Kidney (tissue), 14 donors: ENCODE data around the gene NT5C. TPM values are rescaled to one million over a fixed set of nuclear protein-coding genes. Genes with fewer than 3 reads are reported as not detected.

Source experiments
- DNase-seq, 5 donors: peaks; one replicate each; pipeline ENCODE4 v3.0.0-alpha.2; 2013 to 2020
- FAIRE-seq: peaks from 2 replicates; lab custom pipeline; 2012; peaks lifted over from hg19 to GRCh38; lab: Jason Lieb, UNC
- H3K27ac ChIP-seq, 2 donors: one replicate each; pipeline ENCODE4 v1.7.0; 2013; ENCODE audit warnings: low read depth in 2 of 2, low read length in 2 of 2, inconsistent platforms in 1 of 2
- H3K27me3 ChIP-seq: one replicate; pipeline ENCODE4 v1.7.1; 2013; ENCODE audit warnings: low read length, inconsistent platforms; ENCODE audit not compliant: control insufficient read depth, insufficient read depth
- H3K36me3 ChIP-seq, 3 donors: one replicate each; pipeline versions ENCODE4 v1.7.0 to v1.7.1; 2013; ENCODE audit warnings: low read length in 3 of 3, control low read depth in 1 of 3, inconsistent platforms in 1 of 3; ENCODE audit not compliant: insufficient read depth in 3 of 3, control insufficient read depth in 2 of 3
- H3K4me1 ChIP-seq, 3 donors: one replicate each; pipeline versions ENCODE4 v1.7.0 to v1.7.1; 2013; ENCODE audit warnings: low read length in 3 of 3, inconsistent platforms in 1 of 3, low read depth in 1 of 3; ENCODE audit not compliant: control insufficient read depth in 2 of 3, insufficient read depth in 2 of 3
- H3K4me3 ChIP-seq, 3 donors: one replicate each; pipeline versions ENCODE4 v1.7.0 to v1.8.1; 2013; ENCODE audit warnings: low read length in 3 of 3, control low read depth in 1 of 3, inconsistent platforms in 1 of 3
- H3K9ac ChIP-seq, 3 donors: one replicate each; pipeline versions ENCODE4 v1.7.0 to v1.7.1; 2013; ENCODE audit warnings: low read length in 3 of 3, control low read depth in 1 of 3, inconsistent platforms in 1 of 3
- H3K9me3 ChIP-seq, 3 donors: one replicate each; pipeline versions ENCODE4 v1.7.0 to v1.7.1; 2013; ENCODE audit warnings: low read length in 3 of 3, control low read depth in 1 of 3, inconsistent platforms in 1 of 3; ENCODE audit not compliant: control insufficient read depth in 2 of 3, insufficient read depth in 1 of 3
- intact Hi-C: fragments of 100-400 bp; cut with DNase I; formaldehyde crosslinking; loops from one replicate; pipeline ENCODE4 v1.11.1; 2022
- polyA plus RNA-seq: library from polyadenylated mRNA; stranded (reverse); fragments of 350-450 nt; fragmentation: Illumina TruSeq; extraction: RNeasy Lipid Tissue Mini Kit (QIAGEN cat#74804); gene quantifications from one replicate; pipeline ENCODE4 v1.2.3, GENCODE V29; 2014; ENCODE audit warnings: low read depth, low replicate concordance; ENCODE audit not compliant: insufficient read depth
- total RNA-seq: library from RNA; stranded (reverse); fragmentation: NEBNext Ultra II Directional; extraction: Animal tissue kit (Norgen Biotek cat#: 25700); gene quantifications from one replicate; pipeline ENCODE4 v1.2.1, GENCODE V29; 2021
- TF ChIP-seq, protein P1 (sequence below): IDR thresholded peaks from 3 replicates; pipeline ENCODE4 v1.5.1; 2012; ENCODE audit warnings: mild to moderate bottlenecking, moderate library complexity, borderline replicate concordance; ENCODE audit not compliant: insufficient read depth; ENCODE audit errors: extremely low read depth
- donor health status: control.
- donor health status: control.
- donor health status: control.
- donor health status: control.
- donor health status: control.
- donor health status: DM: yes; HTN: yes; CAD: no.
- donor health status: Normal renal cell carcinoma (clear cell type).

The NT5C gene
- total and polyA plus RNA-seq, 2 donors from 2014 or later, result 59.4 to 74.9 TPM

DNA sequence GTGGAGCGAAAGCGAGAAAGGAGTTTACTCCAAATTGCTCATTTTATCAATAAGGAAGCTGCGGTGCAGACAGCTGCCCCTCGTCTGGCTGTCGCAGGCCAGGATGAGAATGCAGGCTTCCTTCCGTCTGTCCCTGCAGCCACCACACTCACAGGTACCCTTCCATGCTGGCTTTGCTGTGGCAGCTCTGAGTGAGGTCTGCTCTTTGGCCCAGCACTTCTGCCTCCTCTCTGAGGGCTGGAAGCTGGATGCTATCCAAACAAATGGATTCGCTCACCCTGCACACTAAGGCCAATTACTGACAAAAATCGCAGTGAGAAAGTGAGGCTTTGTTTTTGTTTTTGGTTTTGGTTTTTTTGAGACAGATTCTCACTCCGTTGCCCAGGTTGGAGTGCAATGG is 14.8 kb downstream of the NT5C start:
- Histone ChIP-seq H3K4me1 (peaks cover 0 to 8% (median 0%) of the 10 kb centered on the region in 3 donors), H3K27me3 (no peaks in the 10 kb centered on the region), H3K36me3 (peaks cover 0 to 8% (median 2%) of the 10 kb centered on the region in 3 donors), H3K9me3 (no peaks in the 10 kb centered on the region), H3K4me3 (no peak overlapping the region), H3K27ac (no peak overlapping the region), H3K9ac (no peak overlapping the region)
- intact Hi-C loops, result no loop called here
- DNase-seq (peak in 1 of 5 donors; percentile 35), FAIRE-seq (no peak)
- TF ChIP-seq, protein P1, sequence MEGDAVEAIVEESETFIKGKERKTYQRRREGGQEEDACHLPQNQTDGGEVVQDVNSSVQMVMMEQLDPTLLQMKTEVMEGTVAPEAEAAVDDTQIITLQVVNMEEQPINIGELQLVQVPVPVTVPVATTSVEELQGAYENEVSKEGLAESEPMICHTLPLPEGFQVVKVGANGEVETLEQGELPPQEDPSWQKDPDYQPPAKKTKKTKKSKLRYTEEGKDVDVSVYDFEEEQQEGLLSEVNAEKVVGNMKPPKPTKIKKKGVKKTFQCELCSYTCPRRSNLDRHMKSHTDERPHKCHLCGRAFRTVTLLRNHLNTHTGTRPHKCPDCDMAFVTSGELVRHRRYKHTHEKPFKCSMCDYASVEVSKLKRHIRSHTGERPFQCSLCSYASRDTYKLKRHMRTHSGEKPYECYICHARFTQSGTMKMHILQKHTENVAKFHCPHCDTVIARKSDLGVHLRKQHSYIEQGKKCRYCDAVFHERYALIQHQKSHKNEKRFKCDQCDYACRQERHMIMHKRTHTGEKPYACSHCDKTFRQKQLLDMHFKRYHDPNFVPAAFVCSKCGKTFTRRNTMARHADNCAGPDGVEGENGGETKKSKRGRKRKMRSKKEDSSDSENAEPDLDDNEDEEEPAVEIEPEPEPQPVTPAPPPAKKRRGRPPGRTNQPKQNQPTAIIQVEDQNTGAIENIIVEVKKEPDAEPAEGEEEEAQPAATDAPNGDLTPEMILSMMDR, result no peak

DNA sequence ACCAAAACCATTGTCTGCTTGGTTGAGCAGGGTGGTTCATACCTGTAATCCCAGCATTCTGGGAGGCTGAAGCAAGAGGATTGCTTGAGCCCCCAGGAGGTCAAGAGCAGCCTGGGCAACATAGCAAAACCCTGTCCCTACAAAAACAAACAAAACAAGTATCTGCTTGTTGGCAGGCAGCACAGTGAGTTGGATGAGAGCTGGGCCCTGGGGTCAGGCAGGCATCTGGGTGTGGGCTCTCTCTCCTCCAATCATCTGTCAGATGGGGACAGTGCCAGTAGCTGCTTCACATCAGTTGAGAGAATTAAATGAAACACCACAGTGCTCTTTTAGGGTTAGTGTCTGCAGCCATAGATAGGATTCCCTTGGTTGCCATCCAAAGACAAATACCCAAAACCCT is 16.0 kb downstream of the NT5C start:
- no peak for FAIRE-seq
- Histone ChIP-seq H3K4me1 (peaks cover 0 to 9% (median 0%) of the 10 kb centered on the region in 3 donors), H3K36me3 (peaks cover 0 to 4% (median 0%) of the 10 kb centered on the region in 3 donors), H3K27me3 (no peaks in the 10 kb centered on the region), H3K9me3 (no peaks in the 10 kb centered on the region), H3K4me3 (no peak overlapping the region), H3K27ac (no peak overlapping the region), H3K9ac (no peak overlapping the region)
- no peak for DNase-seq
- TF ChIP-seq, protein P1, result no peak
- intact Hi-C loops, result no loop called here

DNA sequence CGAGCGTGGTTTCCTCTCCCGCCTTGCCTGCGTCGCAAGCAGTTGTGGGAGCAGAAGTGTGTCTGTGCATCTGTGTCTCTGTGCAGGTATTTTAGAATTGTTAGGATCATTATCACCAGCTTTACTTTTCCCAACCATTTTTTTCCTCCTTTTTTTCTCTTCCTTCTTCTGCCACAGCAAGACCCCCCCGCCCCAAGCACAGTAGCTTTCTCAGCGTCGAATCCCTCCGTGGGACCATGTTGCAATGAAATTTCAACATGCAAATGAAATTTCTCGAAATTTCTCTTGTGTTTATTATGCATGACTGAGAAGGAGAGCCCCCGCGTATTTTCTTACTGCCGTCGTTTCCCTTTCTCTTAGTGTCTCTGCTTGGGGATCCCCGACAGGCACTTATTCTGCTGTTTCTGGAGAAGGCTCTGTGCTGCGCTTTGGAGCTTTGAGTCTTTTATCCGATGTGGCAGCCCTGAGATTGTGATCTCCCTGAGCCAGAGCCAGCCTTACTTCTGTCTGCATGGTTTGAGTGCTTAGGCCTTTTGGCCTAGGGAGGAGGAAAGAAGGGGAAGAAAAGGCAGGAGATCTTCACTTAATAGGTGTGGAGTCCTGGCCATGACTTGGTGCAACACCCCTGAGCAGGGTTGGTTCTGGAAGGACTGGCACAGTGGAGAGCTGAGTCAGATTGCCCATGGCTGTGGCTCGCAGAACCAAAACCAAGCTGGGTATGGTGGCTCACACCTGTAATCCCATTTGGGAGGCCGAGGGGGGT is 16.8 kb downstream of the NT5C start:
- TF ChIP-seq, protein P1, result no peak
- H3K27ac ChIP-seq, result peak overlapping the region; percentile 84 to 90
- FAIRE-seq (no peak), DNase-seq (no peak)
- H3K4me3 ChIP-seq, result peak overlapping the region; percentile 32 to 80 (median 57)
- peak overlapping the region in 2 of 3 donors; percentile 28 to 58 for H3K9ac ChIP-seq
- peaks cover 0 to 11% (median 0%) of the 10 kb centered on the region in 3 donors for H3K4me1 ChIP-seq
- no peaks in the 10 kb centered on the region for H3K9me3 ChIP-seq
- H3K27me3 ChIP-seq, result no peaks in the 10 kb centered on the region
- peaks cover 0 to 4% (median 0%) of the 10 kb centered on the region in 3 donors for H3K36me3 ChIP-seq
- intact Hi-C loops, result no loop called here
